Non-pigmented ciliary epithelial cell (primary cell): ENCODE results near the gene PPBP.

Experiments used
- DNase-seq: peaks from one replicate; pipeline ENCODE4 v3.0.0-alpha.2; 2010; ENCODE audit warnings: low read depth

The PPBP gene, protein sequence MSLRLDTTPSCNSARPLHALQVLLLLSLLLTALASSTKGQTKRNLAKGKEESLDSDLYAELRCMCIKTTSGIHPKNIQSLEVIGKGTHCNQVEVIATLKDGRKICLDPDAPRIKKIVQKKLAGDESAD

DNA sequence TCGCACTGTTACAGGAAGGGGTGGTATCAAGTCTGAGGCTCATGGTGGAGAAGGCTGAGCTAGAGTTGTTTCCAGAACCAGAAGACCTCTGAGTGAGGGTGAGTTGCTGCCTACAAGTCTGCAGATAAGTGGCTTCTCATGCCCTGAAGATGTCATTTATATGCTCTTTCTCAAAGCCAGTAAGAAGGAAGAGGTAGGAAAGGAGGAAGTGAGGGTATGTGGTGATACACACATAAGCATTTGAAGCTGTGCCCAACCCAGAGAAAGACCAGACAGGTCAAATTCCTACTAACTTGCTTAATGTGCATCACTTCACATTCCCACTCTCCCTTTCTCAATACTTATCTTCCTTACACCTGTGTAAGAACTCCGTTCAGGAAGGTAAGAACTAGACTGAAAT, at the start of gene PPBP:
Gene PPBP (minus strand): TSS at position 130 of the 400 bp plus-strand sequence. CDS start 87 bp downstream, at position 43.
- no peak for DNase-seq

DNA sequence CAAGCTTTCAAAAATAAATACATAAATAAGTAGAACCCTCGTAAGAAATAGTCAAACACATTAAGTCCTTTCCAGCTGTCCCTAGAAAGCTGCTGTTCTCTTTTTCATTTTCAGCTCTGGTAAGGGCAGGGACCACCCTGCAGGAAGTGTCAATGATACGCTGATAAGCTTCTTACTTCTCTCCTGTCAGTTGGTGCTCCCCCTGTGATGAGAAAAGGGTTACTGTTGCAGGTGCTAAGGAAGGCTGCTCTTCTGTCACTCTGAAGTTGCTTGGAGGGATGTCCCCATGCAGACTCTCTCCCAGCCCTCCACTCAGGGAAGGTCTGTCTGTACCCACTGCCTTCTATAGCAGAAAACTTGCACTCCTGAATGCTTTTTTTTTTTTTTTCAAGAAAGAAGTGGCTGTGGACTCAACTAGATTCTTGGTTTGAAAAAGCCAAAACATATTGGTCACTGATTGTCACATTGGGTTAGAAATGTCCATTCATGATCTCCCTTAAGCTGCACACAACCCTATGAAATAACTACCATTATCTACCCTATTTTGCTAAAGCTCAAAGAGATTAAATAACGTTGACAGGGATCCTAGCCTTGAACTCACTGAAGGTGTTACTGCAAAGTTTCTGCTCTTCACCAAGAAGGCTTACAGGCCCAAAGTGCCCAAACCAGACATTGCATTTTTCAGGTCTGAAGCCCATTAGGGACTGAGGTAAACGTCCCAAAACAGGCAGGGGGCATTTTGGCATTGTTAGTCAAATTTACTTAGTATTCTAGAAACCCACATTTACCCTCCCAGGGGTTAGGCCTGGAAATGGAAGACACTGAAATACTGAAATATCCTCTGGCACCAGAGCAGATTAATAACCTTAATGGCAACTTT, 49.3 kb upstream of the PPBP start:
- no peak for DNase-seq

DNA sequence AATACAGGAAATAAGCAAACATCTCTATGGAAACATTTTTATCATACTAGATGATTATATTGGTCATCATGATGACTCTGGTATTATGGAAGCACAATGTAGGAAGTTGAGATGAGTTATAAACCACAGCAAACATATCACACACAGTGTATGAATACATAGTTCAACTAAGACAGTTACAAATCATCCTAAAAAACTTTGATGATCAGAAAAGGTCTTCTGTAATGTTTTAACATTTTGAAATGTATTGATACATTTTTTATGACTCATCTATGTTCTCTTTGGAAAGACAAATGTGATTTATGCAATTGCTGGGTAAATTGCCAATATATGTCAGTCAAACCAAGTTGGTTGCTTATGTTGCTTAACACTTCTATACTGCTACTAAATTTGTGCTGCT, 45.7 kb upstream of the PPBP start:
- DNase-seq, result no peak

DNA sequence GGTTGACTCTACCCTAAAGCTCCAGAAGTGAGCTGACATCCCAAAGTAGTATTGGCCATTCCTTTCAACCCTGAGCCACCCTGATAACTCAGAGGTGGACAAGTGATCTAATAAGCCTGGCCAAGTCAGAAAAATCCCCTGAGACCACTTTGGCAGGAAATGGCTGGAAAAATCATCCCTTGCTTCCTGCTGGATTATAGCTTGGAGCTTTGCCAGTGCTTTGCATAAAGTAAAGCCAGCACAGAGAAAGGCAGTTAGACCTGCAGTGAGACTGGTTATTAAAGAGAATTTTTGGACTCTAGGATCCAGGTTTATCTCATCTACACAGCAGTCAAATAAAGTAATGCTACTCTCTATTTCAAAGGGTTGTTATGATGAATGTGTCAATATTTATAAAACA, 44.1 kb upstream of the PPBP start:
- DNase-seq, result no peak

DNA sequence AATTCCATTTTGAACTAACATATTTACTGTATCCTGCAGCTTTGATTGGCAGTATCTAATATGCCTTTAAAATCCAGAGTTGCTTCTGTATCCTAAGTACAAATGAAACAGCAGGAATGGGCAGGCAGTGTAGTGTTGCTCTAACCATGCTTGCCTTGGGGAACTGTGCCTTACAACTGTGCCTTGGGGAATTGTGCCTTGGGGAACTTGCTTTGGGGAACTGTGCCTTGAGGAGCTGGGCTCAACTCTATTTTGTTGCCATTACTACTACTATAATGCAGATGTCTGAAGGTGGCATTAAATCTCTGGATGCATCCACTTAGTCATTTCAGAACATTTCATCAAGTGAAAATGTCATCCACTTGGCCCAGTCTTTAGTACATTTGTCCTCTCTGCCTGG, 43.6 kb upstream of the PPBP start:
- DNase-seq, result no peak

DNA sequence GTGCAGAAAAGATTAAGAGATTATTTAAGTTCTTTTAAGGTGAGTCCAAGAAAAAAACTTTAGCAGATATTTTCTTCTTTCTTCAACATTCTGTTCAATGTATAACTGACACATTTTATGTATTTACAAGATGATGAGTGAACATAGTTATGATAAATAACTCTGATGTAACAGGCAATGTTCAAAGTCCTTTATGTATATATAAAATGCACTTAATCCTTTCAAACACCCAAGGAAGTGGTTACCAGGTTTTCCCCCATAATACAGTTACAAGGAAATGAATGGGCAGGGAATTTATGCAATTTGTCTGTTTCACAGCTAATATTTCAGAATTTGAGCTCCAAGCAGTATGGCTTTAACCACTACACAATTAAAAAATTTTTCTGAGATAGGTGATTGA, 42.3 kb upstream of the PPBP start:
- DNase-seq, result no peak

DNA sequence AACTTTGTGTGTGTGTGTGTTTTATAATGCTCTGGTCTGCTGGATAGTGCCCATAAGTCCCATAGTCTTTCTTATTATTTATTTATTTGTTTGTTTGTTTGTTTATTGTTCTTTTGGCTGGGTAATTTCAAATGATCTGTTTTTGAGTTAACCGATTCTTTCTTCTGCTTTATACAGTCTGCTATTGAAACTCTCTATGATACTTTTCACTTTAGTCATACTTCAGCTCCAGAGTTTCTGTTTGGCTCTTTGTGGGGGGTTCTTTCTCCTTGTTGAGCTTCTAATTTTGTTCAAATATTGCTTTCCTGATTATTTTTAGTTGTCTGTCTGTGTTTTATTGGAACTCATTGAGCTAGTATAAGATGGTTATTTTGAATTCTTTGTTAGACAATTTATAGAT, 40.5 kb upstream of the PPBP start:
- DNase-seq, result no peak

DNA sequence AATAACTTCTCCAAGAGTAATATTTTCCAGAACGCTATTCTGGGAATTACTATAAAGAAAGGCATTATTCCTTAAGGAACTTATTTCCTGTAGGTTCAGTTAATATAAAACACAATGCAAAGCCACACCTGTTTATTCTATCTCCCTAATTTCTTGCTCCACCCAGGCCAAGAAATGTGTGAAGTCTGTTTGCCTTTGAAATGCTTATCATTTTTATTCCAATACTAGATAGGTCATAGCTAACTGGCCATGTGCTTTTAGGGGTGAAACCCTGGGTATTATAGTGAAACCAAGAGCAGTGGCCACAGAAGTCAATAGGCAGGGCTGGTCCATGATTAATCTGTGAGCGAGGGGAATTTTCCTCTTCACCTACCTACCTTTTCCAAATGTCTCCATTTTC, 35.7 kb upstream of the PPBP start:
- no peak for DNase-seq

DNA sequence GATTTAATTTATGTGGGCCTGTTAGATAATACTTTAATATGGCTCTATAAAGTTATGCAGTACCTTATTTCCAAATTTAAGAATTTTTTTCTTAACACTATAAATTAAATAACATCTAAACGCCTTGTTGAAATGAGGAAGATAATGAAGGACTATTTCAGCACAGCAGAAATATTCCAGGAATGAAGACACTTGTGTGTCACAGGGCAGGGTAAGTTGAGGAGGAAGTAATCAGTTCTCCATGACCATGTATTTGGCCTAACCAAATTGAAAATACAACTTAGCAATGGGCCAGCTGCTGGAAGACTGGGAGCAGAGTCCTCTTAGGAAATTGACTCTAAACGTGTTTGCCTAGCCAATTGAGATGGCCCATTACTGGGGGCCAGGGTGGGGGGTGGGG, 33.6 kb upstream of the PPBP start:
- DNase-seq, result no peak

DNA sequence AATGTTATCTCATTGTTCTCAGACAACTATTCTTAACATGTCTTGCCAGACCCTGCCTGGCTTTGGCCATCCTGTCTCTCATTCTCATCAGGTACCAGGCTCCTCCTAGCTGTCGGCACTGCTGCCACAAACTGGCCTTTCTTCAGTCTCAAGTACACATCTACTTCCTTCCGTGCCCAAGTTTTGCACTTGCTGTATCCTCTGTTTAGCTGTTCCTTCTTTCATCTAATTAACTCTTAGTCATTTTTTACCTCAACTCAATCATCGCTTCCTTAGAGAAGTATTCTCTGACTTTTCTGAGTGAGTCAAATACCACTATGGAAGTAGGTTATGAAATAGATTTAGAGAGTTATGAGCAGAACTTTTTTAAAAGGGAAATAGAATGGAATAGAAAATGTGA, 30.8 kb upstream of the PPBP start:
- DNase-seq, result no peak

DNA sequence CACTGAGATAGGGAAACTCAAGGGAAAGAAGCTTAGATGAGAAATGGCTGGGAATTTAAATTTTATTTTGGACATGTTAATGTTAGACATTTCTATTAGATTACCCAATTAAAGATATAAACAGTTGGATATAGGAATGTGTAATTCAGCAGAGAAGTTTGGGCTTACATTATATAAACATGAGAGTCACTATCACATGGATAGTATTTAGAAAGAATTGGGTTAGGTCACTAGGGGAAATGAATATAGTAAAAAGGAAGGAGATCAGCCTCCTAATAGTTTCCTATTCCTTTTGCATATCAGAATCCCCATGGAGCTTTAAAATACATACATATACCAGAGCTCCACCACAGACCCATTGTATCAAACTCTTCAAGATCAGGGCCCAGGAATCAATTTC, 30.1 kb upstream of the PPBP start:
- no peak for DNase-seq

DNA sequence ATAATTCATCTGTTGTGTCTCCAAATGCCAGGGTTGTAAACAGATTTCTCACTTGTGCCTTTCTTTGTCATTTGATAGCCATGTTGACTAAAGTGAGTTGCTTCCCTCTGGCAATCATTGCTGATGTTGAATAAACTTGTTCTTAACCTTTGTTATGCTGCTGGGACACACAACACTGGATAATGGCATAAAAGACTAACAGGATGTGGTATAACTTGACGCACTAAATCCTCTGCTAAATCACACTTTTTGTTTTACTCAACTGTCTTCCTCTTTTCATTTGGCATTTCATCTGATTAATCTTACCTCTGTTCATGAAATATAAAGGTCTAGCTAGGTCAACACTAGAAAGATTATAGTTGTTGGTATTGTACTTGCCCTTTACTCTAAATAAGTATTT, 28.1 kb upstream of the PPBP start:
- DNase-seq, result no peak

DNA sequence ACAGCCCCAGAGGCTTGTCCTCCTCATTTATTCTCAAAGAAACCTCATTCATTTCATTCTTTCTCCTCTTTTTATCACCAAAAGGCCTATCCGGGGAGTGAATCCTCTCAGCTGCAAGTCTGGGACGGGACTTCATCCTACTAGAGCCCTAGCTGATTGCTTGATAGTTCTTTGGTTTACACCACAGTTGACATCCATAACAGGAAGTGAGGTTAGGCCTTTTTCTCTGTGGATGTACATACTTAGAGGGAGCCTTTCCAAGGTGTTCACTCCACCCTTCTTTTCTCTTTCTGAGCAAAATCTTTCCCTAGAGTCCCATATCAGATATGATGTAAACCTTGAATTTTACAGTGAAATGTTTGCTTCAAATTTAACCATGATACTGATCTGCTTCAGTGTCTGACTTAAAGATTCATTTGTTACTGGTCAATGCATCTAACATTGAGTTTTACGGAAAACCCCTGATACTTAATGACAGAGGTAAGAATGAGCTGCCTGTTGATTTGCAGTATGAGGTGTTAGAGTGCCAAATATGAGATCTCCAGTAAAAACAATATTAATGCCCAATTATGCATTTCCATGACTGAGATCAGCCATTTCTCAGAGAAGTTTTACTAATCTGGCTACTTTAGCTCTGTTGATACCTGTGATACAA, 27.3 kb upstream of the PPBP start:
- no peak for DNase-seq

DNA sequence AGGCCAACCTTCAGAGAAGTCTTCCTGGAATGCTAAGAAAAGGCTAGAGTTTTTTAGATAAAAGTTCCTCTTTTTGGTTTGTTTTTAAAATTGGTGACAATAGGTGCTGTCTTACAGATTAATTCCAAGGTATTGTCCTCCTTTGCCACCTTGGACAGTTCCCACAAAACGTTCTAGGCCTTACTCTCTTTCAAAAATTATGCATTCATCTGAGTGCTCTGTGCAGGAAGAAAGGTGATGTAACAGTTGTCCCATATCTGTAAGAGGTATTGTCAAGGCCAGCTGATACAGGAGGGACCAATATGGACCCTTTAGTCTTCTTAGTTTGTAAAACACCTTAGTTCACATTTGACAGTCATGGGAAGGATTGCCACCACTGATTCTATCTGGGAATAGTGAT, 26.3 kb upstream of the PPBP start:
- no peak for DNase-seq

DNA sequence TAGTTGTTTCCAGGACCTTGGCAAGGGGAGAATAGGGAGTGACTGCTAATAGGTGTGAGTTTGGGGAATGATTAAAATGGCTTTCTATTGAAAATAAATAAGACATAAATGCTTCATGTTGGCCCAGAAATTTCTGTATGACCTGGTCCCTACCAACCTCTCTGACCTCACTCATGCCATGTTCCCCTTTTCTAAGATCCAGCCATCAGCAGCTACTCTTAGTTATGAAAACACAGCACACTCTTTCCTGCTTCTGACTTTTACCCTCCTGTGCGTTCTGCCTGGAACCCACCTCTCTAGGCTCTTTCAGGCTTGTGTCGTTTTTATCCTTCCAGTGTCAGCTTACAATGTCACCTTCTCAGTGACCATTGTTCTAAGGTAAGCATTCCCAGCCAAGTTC, 25.3 kb upstream of the PPBP start:
- no peak for DNase-seq

DNA sequence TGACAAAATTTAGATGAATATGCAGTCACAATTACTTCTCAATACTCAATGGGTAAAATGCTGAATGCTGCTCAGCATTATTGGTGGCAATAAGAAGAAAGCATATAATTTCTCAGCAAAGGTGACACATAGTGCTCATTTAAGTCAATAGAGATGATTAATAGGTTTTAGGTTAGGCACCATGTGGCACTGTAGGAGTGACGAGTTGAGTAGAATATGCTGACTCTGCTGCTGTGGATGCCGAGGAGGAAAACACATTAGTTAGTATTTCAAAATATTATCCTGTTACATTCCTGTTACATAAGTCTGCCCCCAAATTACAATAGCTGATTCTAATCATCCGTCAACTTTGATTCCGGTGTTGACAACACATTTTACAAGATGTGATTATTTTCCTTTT, 24.1 kb upstream of the PPBP start:
- no peak for DNase-seq

DNA sequence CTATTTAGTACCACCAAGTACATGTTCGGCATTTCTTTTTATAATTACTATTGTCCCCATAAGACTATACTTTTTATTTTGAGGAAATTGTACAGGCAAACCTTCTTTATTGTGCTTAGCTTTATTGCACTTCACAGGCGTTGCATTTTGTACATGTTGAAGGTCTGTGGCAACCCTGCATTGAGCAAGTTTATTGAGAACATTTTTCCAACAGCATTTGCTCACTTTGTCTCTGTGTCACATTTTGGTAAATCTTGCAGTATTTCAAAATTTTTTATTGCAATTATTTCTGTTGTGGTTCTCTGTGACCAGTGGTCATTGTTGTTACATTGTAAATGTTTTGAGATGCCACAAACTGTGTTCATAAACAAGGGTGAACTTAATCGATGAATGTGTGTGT, 21.3 kb upstream of the PPBP start:
- DNase-seq, result no peak

DNA sequence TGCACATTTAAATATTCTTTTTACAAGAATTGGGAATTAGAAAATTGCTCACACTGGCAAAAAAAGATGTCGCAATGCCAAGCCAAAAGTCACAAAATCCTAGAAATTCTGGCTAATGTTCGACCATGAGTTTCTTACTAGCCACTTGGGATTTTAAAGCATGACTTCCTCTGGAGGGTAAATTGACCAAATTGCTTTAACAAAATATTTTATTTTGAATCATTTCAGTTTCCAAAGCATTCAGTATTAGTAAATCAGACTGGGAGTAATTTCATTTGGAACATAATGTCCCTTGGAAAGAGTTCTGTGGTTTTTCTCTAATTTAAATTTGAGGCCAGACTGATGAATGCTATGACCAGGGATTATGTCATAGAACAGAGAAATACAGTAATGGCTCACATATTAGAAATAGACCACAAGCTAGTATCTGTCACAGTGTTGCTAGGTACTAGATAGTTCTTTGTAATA, 18.1 kb upstream of the PPBP start:
- peak; percentile 41 for DNase-seq

DNA sequence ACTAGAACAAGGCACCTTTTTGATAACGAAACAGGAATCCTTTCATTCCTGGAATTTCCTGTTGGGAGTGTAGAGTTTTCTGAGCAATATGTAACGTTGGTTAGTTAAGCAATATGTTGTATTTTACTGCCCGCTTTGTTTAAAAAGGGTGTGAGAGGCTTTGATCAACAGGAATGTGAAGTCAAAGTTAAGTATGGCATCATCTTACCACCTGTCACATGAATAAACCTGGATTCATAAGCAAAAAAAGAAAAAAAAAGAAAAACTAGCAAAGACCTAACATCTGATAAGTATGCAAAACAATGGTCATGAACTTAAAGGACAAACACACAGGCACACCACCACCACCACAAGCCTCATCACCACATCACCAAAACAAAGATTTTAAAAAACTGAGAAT, 17.5 kb upstream of the PPBP start:
- no peak for DNase-seq

DNA sequence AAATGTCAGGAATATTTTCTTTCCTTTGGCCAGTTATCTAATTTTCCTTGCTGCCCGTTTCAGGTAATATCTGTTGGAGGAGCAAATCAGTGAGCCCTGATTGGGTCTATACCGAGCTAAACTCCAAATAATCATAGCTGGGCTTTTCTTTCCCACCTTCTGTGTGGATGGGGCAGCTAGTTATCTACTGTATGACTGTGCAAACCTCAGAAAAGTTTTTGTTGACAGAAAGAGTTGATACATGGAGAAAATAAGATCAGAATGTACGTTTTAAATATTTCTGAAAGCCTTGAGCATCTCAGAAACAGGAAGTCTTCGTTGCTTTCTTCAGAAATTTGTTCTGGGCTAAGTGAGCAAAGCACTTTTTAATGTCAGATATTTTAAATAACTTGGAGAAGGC, 16.7 kb upstream of the PPBP start:
- DNase-seq, result no peak

DNA sequence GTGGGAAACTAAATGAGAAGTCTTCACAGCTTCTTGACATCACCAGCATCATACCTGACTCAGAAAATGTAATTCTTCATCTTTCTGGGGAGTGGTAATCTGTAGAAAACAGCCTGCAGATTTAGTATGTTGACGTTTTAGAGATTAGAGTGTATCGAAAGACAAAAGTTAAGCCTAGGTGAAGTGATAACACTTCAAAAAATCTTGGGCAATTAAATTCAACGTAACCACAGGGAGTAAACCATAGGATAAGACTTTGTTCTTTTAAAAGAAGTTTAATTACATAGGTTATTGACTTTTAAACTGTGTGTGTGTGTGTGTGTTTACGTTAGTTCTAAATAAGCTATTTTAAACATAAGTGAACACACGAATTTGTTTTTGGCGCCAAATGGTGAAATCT, 12.3 kb upstream of the PPBP start:
- no peak for DNase-seq

DNA sequence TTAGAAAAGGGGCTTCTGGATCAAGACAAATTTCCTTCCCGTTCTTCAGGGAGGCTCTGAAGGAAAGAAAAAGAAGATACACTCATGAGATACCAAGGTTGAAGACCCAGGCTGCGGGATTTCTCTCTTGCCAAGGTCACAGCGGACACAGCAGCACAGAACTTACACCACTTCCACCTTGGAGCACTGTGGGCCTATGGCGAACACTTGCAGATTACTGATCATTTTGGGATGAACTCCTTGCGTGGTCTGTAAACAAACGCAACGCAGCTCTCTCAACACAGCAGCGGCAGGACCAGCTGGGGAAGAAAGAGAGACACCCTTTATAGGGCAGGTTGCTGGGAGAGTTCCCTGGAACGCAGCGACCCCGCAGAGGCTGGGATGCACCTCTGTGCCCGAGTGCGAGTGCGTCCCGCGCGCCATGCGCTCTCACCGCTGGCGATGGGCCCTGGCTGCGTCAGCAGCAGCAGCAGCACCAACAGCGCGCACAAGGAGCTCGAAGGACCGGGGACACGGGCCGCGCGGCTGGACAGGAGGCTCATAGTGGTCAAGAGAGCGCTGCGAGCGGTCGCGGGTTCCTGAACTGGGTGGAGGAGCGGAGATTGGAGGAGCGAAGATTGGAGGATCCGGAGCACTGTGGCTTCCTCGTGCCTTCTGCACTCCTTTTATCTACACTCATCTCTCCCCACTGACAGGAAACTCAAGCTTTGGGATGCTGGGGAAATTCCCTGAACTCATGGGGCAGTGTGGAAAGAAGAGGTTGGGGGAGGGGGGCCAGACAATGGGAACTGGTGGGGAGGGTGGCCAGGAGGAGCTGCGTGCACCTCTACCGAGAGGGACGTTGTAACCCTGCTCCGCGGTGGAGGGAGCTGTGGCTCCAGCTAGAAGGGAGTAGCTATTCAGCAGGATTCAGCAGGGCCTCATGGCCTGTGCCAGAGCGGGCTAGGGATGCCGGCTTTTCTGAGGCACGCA, 10.3 kb upstream of the PPBP start, which contains the start of gene CXCL5:
Gene CXCL5 (minus strand): TSS at position 638 of the 972 bp plus-strand sequence. CDS start 96 bp downstream, at position 542.
- DNase-seq, result no peak
